ENCODE data around the gene LYZL6. TPM values are rescaled to one million over a fixed set of nuclear protein-coding genes. Genes with fewer than 3 reads are reported as not detected.

The LYZL6 gene
- total and polyA plus RNA-seq, 12 donors, result not detected

GRCh38 chr17:35972535-35972934 lies 29.0 kb upstream of the LYZL6 start:
- peaks cover 0 to 5% (median 0%) of the 10 kb centered on the region in 7 donors for H3K27me3 ChIP-seq

GRCh38 chr17:35972066-35972465 lies 28.6 kb upstream of the LYZL6 start:
- no peak overlapping the region for H3K4me3 ChIP-seq
- peaks cover 0 to 3% (median 0%) of the 10 kb centered on the region in 7 donors for H3K27me3 ChIP-seq
- peaks cover 0 to 43% (median 16%) of the 10 kb centered on the region in 9 donors for H3K4me1 ChIP-seq
- no peak for ATAC-seq
- no peaks in the 10 kb centered on the region for H3K36me3 ChIP-seq
- no peak for TF ChIP-seq CTCF (IDR thresholded peaks at IDR 0.05)
- H3K27ac ChIP-seq, result no peak overlapping the region
- no peak for DNase-seq
- H3K9me3 ChIP-seq, result no peaks in the 10 kb centered on the region
- intact Hi-C loops (cut with DNase I), result loop anchor here in 7 of 10 donors (5.0 to 10.0 kb wide), 5 partner anchors 93 to 510 kb away; partner anchors contain the start of gene CCL18 (in 1 of the 7)
- 78 to 81% methylated on average over 1 of the region's 1 CpG for WGBS, 2 donors

More at GRCh38 chr17:35972535-35972934, 29.0 kb upstream of the LYZL6 start:
- H3K9me3 ChIP-seq, result no peaks in the 10 kb centered on the region
- no peak for ATAC-seq
- H3K27ac ChIP-seq, result peak overlapping the region in 3 of 10 donors; percentile 12 to 63 (median 38)
- TF ChIP-seq CTCF (IDR thresholded peaks at IDR 0.05), result no peak
- H3K4me1 ChIP-seq, result peaks cover 0 to 43% (median 16%) of the 10 kb centered on the region in 9 donors
- no peak overlapping the region for H3K4me3 ChIP-seq
- no peak for DNase-seq
- 81 to 88% methylated on average over 6 of the region's 6 CpGs for WGBS, 2 donors
- no peaks in the 10 kb centered on the region for H3K36me3 ChIP-seq
- intact Hi-C loops (cut with DNase I), result loop anchor here in 7 of 10 donors (5.0 to 10.0 kb wide), 5 partner anchors 92 to 510 kb away; partner anchors contain the start of gene CCL18 (in 1 of the 7)

- Histone ChIP-seq H3K36me3 (no peaks in the 10 kb centered on the region), H3K4me3 (no peak overlapping the region), H3K9me3 (no peaks in the 10 kb centered on the region), H3K27me3 (no peaks in the 10 kb centered on the region), H3K27ac (no peak overlapping the region), H3K4me1 (peaks cover 0 to 28% (median 14%) of the 10 kb centered on the region in 9 donors)
- DNase-seq, result peak; percentile 29 to 79
- WGBS, 2 donors, result 36 to 38% methylated on average over 8 of the region's 8 CpGs
- intact Hi-C loops (cut with DNase I), result loop anchor here (1.0 to 10.0 kb wide), 12 partner anchors 95 to 517 kb away; partner anchors contain the start of genes CCL18 (in 1 of the 10) and ZNHIT3 (in 1 of the 10)
- peak; percentile 59 to 78 (median 74) for ATAC-seq
- peak; percentile 77 to 90 (median 86) for TF ChIP-seq CTCF (IDR thresholded peaks at IDR 0.05)
These were observed 26.3 kb upstream of the LYZL6 start for GRCh38 chr17:35969558-35970380.

- no peak overlapping the region for H3K27ac ChIP-seq
- 85 to 87% methylated on average over 10 of the region's 10 CpGs for WGBS, 2 donors
- TF ChIP-seq CTCF (IDR thresholded peaks at IDR 0.05), result no peak
- DNase-seq, result no peak
- H3K4me1 ChIP-seq, result peaks cover 0 to 24% (median 11%) of the 10 kb centered on the region in 9 donors
- H3K27me3 ChIP-seq, result no peaks in the 10 kb centered on the region
- H3K4me3 ChIP-seq, result no peak overlapping the region
- no peaks in the 10 kb centered on the region for H3K9me3 ChIP-seq
- intact Hi-C loops (cut with DNase I), result loop anchor here in 7 of 10 donors (1.0 to 10.0 kb wide), 9 partner anchors 104 to 518 kb away; partner anchors contain the start of gene ZNHIT3 (in 1 of the 7)
- ATAC-seq, result no peak
- H3K36me3 ChIP-seq, result no peaks in the 10 kb centered on the region
These were observed 25.1 kb upstream of the LYZL6 start for GRCh38 chr17:35968520-35969054.

Measured in heart right ventricle (tissue), 16 donors.